K562 (cell line): ENCODE measurements around the gene EXOC3L2. TPM values are rescaled to one million over a fixed set of nuclear protein-coding genes. Genes with fewer than 3 reads are reported as not detected.

Experiments
- ATAC-seq: fragments of 200-7000 bp; cut with Tn5 transposase; 3 replicates; pipeline ENCODE4 v1.9.1; 2020; ENCODE audit warnings: moderate library complexity
- BruUV-seq: library from RNA; stranded (reverse); fragments of 400-500 nt; replicated peaks from 2 replicates; lab custom pipeline; 2021; lab: Mats Ljungman, UMichigan
- CTCF ChIA-PET: fragments of 300-600 bp; formaldehyde crosslinking; extraction: SDS; loops from one replicate; lab custom pipeline; 2021; ENCODE audit warnings: low intra/inter-chr PET ratio; lab: Yijun Ruan, JAX
- POLR2A ChIA-PET: fragments of 300-600, 350-650 bp; sonication (Branson Sonifier 250); formaldehyde crosslinking; extraction: SDS; loops from one replicate; lab custom pipeline; 2021; ENCODE audit warnings: antibody characterized with exemption, inconsistent platforms; lab: Yijun Ruan, JAX
- DNase-seq, 4 experiments: peaks; one replicate each; pipeline versions ENCODE4 v3.0.0 to v3.0.0-alpha.2; 2011 to 2018; ENCODE audit warnings: low spot score in 3 of 4, mixed read lengths in 3 of 4; ENCODE audit errors: extremely low read depth in 1 of 4
- FAIRE-seq: peaks from 2 replicates; lab custom pipeline; 2011; peaks lifted over from hg19 to GRCh38; lab: Jason Lieb, UNC
- H2AFZ ChIP-seq: 2 replicates; pipeline ENCODE4 v1.6.0; 2011; ENCODE audit warnings: low read depth, low read length, control low read depth, inconsistent platforms
- H3K27ac ChIP-seq: fragments of 200-600 bp; 3 replicates; pipeline ENCODE4 v1.8.0; 2011; ENCODE audit warnings: low read depth, mild to moderate bottlenecking, control low read depth, inconsistent platforms, low read length, moderate library complexity, mixed read lengths; ENCODE audit errors: extremely low read depth
- H3K27me3 ChIP-seq, 2 experiments: fragments of 300-600 bp in 1 of 2; 2 replicates in 1 of 2; 3 replicates in 1 of 2; pipeline versions ENCODE4 v1.6.0 to v1.8.0; 2011; ENCODE audit warnings: inconsistent platforms in 2 of 2, low read length in 2 of 2, mild to moderate bottlenecking in 1 of 2, mixed read lengths in 1 of 2, moderate library complexity in 1 of 2; ENCODE audit not compliant: control insufficient read depth in 2 of 2, insufficient read depth in 2 of 2
- H3K36me3 ChIP-seq: fragments of 300-600 bp; 3 replicates; pipeline ENCODE4 v1.8.0; 2011; ENCODE audit warnings: mild to moderate bottlenecking, low read length, inconsistent platforms; ENCODE audit not compliant: control insufficient read depth, insufficient read depth
- H3K4me1 ChIP-seq, 2 experiments: fragments of 200-600 bp in 1 of 2; replicated peaks in 1 of 2; 2 replicates in 1 of 2; 3 replicates in 1 of 2; pipeline versions ENCODE4 v1.5.1 to v1.8.0; 2011; ENCODE audit warnings: inconsistent platforms in 2 of 2, low read length in 2 of 2, mild to moderate bottlenecking in 1 of 2, mixed read lengths in 1 of 2, moderate library complexity in 1 of 2; ENCODE audit not compliant: control insufficient read depth in 2 of 2, insufficient read depth in 2 of 2
- H3K4me2 ChIP-seq: 2 replicates; pipeline ENCODE4 v1.6.1; 2011; ENCODE audit warnings: low read length, control low read depth, inconsistent platforms, mixed read lengths; ENCODE audit not compliant: insufficient read depth
- H3K4me3 ChIP-seq: fragments of 200-600 bp; sonication (generic), shearing (Covaris generic); 2 replicates; pipeline ENCODE4 v1.5.1; 2016; ENCODE audit warnings: control low read depth, inconsistent platforms
- H3K79me2 ChIP-seq: fragments of 200-600 bp; 3 replicates; pipeline ENCODE4 v1.8.0; 2011; ENCODE audit warnings: low read length, inconsistent platforms; ENCODE audit not compliant: control insufficient read depth, insufficient read depth
- H3K9ac ChIP-seq, 2 experiments: 2 replicates each; pipeline versions ENCODE4 v1.6.0 to v1.6.1; 2011; ENCODE audit warnings: low read depth in 2 of 2, low read length in 2 of 2, control low read depth in 1 of 2, inconsistent platforms in 1 of 2, mild to moderate bottlenecking in 1 of 2, mixed read lengths in 1 of 2; ENCODE audit not compliant: insufficient read depth in 1 of 2
- H3K9me1 ChIP-seq: one replicate; pipeline ENCODE4 v1.6.0; 2011; ENCODE audit warnings: inconsistent platforms, mild to moderate bottlenecking, low read length, moderate library complexity; ENCODE audit not compliant: control insufficient read depth, insufficient read depth
- H3K9me3 ChIP-seq: replicated peaks from 2 replicates; pipeline ENCODE4 v1.5.1; 2011; ENCODE audit warnings: low read depth, low read length, inconsistent platforms; ENCODE audit not compliant: control insufficient read depth, insufficient read depth
- H4K20me1 ChIP-seq: replicated peaks from 2 replicates; pipeline ENCODE4 v1.6.1; 2011; ENCODE audit warnings: low read length, inconsistent platforms, mixed read lengths; ENCODE audit not compliant: control insufficient read depth, insufficient read depth
- CHCHD3 ChIP-seq: fragments of 250-450 bp; sonication (Bioruptor Pico); IDR thresholded peaks from 2 replicates; pipeline ENCODE4 v2.1.2; 2022; ENCODE audit warnings: mild to moderate bottlenecking
- CXXC5 ChIP-seq: fragments of 250-450 bp; sonication (Bioruptor Pico); IDR thresholded peaks from 2 replicates; pipeline ENCODE4 v1.8.0; 2022; ENCODE audit warnings: inconsistent platforms, mild to moderate bottlenecking, moderate library complexity
- E4F1 ChIP-seq: fragments of 250-450 bp; sonication (Bioruptor Pico); IDR thresholded peaks from 2 replicates; pipeline ENCODE4 v1.5.0; 2021; ENCODE audit warnings: mild to moderate bottlenecking, borderline replicate concordance
- ELF1 ChIP-seq: fragments of 200-800 bp; sonication (Bioruptor generic); IDR thresholded peaks from 2 replicates; pipeline ENCODE4 v1.6.1; 2016; ENCODE audit warnings: missing genetic modification characterization, missing compliant biosample characterization
- ELF4 ChIP-seq: fragments of 450-650 bp; formaldehyde crosslinking; IDR thresholded peaks from 2 replicates; pipeline ENCODE4 v1.4.0; 2022; ENCODE audit warnings: missing genetic modification characterization
- ETS2 ChIP-seq: IDR thresholded peaks from 2 replicates; pipeline ENCODE4 v1.6.1; 2016; ENCODE audit warnings: borderline replicate concordance, missing genetic modification characterization, mild to moderate bottlenecking, moderate library complexity, missing compliant biosample characterization; ENCODE audit not compliant: poor library complexity, severe bottlenecking
- GABPA ChIP-seq: fragments of 200-800 bp; sonication (Bioruptor generic); conservative IDR thresholded peaks from 2 replicates; pipeline ENCODE4 v1.6.1; 2016; ENCODE audit warnings: low read depth, missing genetic modification characterization, missing compliant biosample characterization
- HMG20A ChIP-seq: fragments of 450-650 bp; formaldehyde crosslinking; conservative IDR thresholded peaks from 2 replicates; pipeline ENCODE4 v1.4.0; 2020; ENCODE audit warnings: mild to moderate bottlenecking, mixed read lengths
- IRF2 ChIP-seq: sonication (generic); formaldehyde crosslinking; IDR thresholded peaks from 2 replicates; pipeline ENCODE4 v1.8.1; 2022; ENCODE audit warnings: mild to moderate bottlenecking, missing genetic modification reagents
- JUN ChIP-seq, 2 experiments: sonication (generic) in 1 of 2; formaldehyde crosslinking in 1 of 2; IDR thresholded peaks; 2 replicates each; pipeline versions ENCODE4 v1.6.1 to v1.8.0; 2012 to 2022; ENCODE audit warnings: borderline replicate concordance in 2 of 2, mild to moderate bottlenecking in 2 of 2, improper control_type of control experiment in 1 of 2, low read depth in 1 of 2, low read length in 1 of 2, missing genetic modification reagents in 1 of 2
- KLF10 ChIP-seq: fragments of 250-450 bp; sonication (Bioruptor Pico); IDR thresholded peaks from 2 replicates; pipeline ENCODE4 v1.6.1; 2021; ENCODE audit warnings: matching md5 sums
- MECOM ChIP-seq: fragments of 250-450 bp; sonication (Bioruptor Pico); IDR thresholded peaks from 2 replicates; pipeline ENCODE4 v1.8.0; 2022; ENCODE audit warnings: inconsistent platforms
- MITF ChIP-seq: IDR thresholded peaks from 2 replicates; pipeline ENCODE4 v1.6.1; 2014; ENCODE audit warnings: antibody characterized with exemption
- RAD21 ChIP-seq, 2 experiments: fragments of 250-450 bp in 1 of 2; fragments of 450-650 bp in 1 of 2; sonication (Bioruptor Pico) in 1 of 2; formaldehyde crosslinking in 1 of 2; IDR thresholded peaks in 1 of 2; conservative IDR thresholded peaks in 1 of 2; 2 replicates each; pipeline versions ENCODE4 v1.4.0 to v1.8.0; 2020 to 2022; ENCODE audit warnings: mild to moderate bottlenecking in 2 of 2, moderate library complexity in 1 of 2
- RNF2 ChIP-seq: sonication (generic); IDR thresholded peaks from 2 replicates; pipeline ENCODE4 v1.6.1; 2016
- TBP ChIP-seq: optimal IDR thresholded peaks from 2 replicates; pipeline ENCODE3; 2011; ENCODE audit warnings: low read depth, low read length, improper control_type of control experiment
- XRCC3 ChIP-seq: fragments of 450-650 bp; IDR thresholded peaks from 2 replicates; pipeline ENCODE4 v1.6.1; 2017; ENCODE audit warnings: mild to moderate bottlenecking, moderate library complexity
- YBX1 ChIP-seq: fragments of 450-650 bp; IDR thresholded peaks from 2 replicates; pipeline ENCODE4 v1.7.1; 2016; ENCODE audit warnings: mild to moderate bottlenecking
- ZNF124 ChIP-seq: sonication (generic); formaldehyde crosslinking; IDR thresholded peaks from 2 replicates; pipeline ENCODE4 v1.8.1; 2022; ENCODE audit warnings: missing genetic modification reagents
- ZNF384 ChIP-seq: IDR thresholded peaks from 2 replicates; pipeline ENCODE4 v1.6.1; 2012; ENCODE audit warnings: low read depth, low read length, improper control_type of control experiment
- ZNF707 ChIP-seq: fragments of 250-450 bp; sonication (Bioruptor Pico); conservative IDR thresholded peaks from 2 replicates; pipeline ENCODE4 v1.8.0; 2022; ENCODE audit warnings: inconsistent platforms, mild to moderate bottlenecking, moderate library complexity
- ZNF717 ChIP-seq: fragments of 250-450 bp; sonication (Bioruptor Pico); IDR thresholded peaks from 2 replicates; pipeline ENCODE4 v1.5.0; 2021
- whole genome bisulfite sequencing: fragments of 100-300 bp; shearing (Covaris generic); methylation state at CpG from one replicate; pipeline ENCODE4 v1.1.6; 2016; ENCODE audit warnings: low coverage, mixed read lengths; ENCODE audit not compliant: insufficient coverage; ENCODE audit errors: missing lambda C conversion rate; 5-methylcytosine and 5-hydroxymethylcytosine counted together
- in situ Hi-C: fragments of 300-500 bp; cut with MboI; formaldehyde crosslinking; loops from 4 replicates; pipeline ENCODE4 v1.15.0; 2018; ENCODE audit warnings: inconsistent platforms, mixed read lengths
- intact Hi-C: fragments of 100-400 bp; cut with micrococcal nuclease; formaldehyde crosslinking; loops from 2 replicates; pipeline ENCODE4 v1.14.2; 2022
- polyA plus RNA-seq, 8 experiments: library from polyadenylated mRNA; depleted of rRNA in 4 of 8; stranded (reverse) in 5 of 8; unstranded in 3 of 8; fragments of >200 nt; fragmentation: Nextera tagmentation in 2 of 8; fragmentation: Illumina TruSeq in 1 of 8; extraction: Ambion mirVana in 2 of 8; extraction: Trizol in 1 of 8; gene quantifications; 2 replicates each; pipeline versions ENCODE4 v1.2.1 to v1.2.3, GENCODE V29; 2011 to 2014; ENCODE audit warnings: inconsistent platforms in 1 of 8, missing spikeins in 1 of 8
- total RNA-seq, 7 experiments: library from RNA; depleted of rRNA in 6 of 7; stranded (reverse); fragments of >200 nt in 6 of 7; fragmentation: Illumina TruSeq in 2 of 7; extraction: Trizol in 2 of 7; gene quantifications; 2 replicates each; pipeline versions ENCODE4 v1.2.1 to v1.2.3, GENCODE V29; 2011 to 2021; ENCODE audit warnings: low replicate concordance in 1 of 7

EXOC3L2 gene
- total and polyA plus RNA-seq, 9 of the 15 experiments (the other 6 are each of a cell fraction or from before 2014, with no cell fraction given), result 0.31 to 19.0 (median 2.4) TPM

DNA sequence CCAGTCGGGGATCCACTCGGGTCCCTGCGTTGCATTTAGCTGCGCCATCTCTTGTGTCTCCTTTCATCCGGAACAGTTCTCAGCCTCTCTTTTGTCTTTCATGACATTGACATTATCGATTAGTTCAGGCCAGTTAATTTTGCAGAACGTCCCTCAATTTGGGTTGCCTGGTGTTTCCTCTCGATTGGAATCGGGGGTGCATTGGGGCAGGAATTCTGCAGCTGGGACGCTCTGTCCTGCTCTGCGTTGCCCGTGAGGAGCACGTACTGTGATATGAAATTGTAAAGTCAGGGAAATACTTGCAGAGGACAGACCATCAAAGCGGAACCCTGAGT is 28.3 kb upstream of the EXOC3L2 start:
- Histone ChIP-seq H4K20me1 (no peaks in the 10 kb centered on the region), H3K27me3 (no peaks in the 10 kb centered on the region), H3K4me3 (no peak overlapping the region), H3K4me2 (peak overlapping the region; percentile 28), H3K27ac (peak overlapping the region; percentile 41; the same call in 1 of the 3 replicates), H3K9me3 (no peaks in the 10 kb centered on the region), H3K36me3 (peaks cover 40% of the 10 kb centered on the region; the same call in 2 of the 3 replicates), H3K9me1 (no peaks in the 10 kb centered on the region), H3K4me1 (peaks cover 17 to 27% of the 10 kb centered on the region in 2 experiments; a peak in 4 of 5 replicates), H3K79me2 (no peaks in the 10 kb centered on the region), H2AFZ (no peak overlapping the region), H3K9ac (peak overlapping the region in 1 of 2 experiments; percentile 68; a peak in 2 of 4 replicates)
- intact Hi-C loops (no loop called here), in situ Hi-C loops (no loop called here)
- FAIRE-seq (no peak), DNase-seq (no peak), ATAC-seq (no peak)
- BruUV-seq, result no TSS peak
- WGBS, result 48% methylated on average over 13 of the region's 14 CpGs
- ChIA-PET CTCF (interaction anchor here (0.7 kb wide), 1 partner anchor 188 kb away, joined by 4 read pairs; no protein-coding TSS in a partner anchor), POLR2A (interaction anchor here (1.2 to 1.3 kb wide), 2 partner anchors 14 to 15 kb away, joined by 3 read pairs; no protein-coding TSS in a partner anchor)
- no peak for TF ChIP-seq MITF
- TF ChIP-seq ZNF717, result no peak
- no peak for TF ChIP-seq ZNF124 (CRISPR knock-in tag)
- no peak for TF ChIP-seq RNF2
- no peak for TF ChIP-seq IRF2 (CRISPR knock-in tag)
- no peak for TF ChIP-seq ZNF707 (CRISPR knock-in tag)
- TF ChIP-seq CXXC5, result 0 out of 2 replicates have a peak, but pooled peaks have one; percentile 3
- no peak for TF ChIP-seq ETS2 (tag)
- 0 out of 2 replicates have a peak, but pooled peaks have one; percentile 6 for TF ChIP-seq GABPA
- no peak for TF ChIP-seq RAD21 (CRISPR knock-in tag; conservative IDR thresholded peaks at IDR 0.05 in 1 of 2, IDR thresholded peaks at IDR 0.05 in 1 of 2)
- 0 out of 2 replicates have a peak, but pooled peaks have one; percentile 11 for TF ChIP-seq ELF1 (tag)
- no peak for TF ChIP-seq KLF10 (CRISPR knock-in tag)
- TF ChIP-seq YBX1, result no peak
- 0 out of 2 replicates have a peak, but pooled peaks have one; percentile 11 for TF ChIP-seq ELF4
- TF ChIP-seq MECOM (CRISPR knock-in tag), result no peak
- no peak for TF ChIP-seq CHCHD3 (CRISPR knock-in tag)
- TF ChIP-seq HMG20A, result no peak
- TF ChIP-seq XRCC3, result no peak
- no peak for TF ChIP-seq JUN (IDR thresholded peaks at IDR 0.05; ENCODE audit: borderline replicate concordance, low read depth, low read length)
- TF ChIP-seq JUN (CRISPR knock-in tag; IDR thresholded peaks at IDR 0.05; ENCODE audit: borderline replicate concordance), result no peak
- TF ChIP-seq ZNF384, result no peak
- TF ChIP-seq E4F1 (CRISPR knock-in tag), result no peak
- peak; percentile 14 for TF ChIP-seq TBP
